Spleen (tissue), 11 donors: ENCODE data around the gene THAP7. TPM values are rescaled to one million over a fixed set of nuclear protein-coding genes. Genes with fewer than 3 reads are reported as not detected.

Experiments
- DNase-seq: peaks from one replicate; pipeline ENCODE4 v3.0.0-alpha.2; 2020
- H3K27ac ChIP-seq, 8 donors: fragments of 200-600 bp; sonication (generic) in 7 of 8; 1 replicate in 4 of 8; 2 replicates in 4 of 8; pipeline versions ENCODE4 v1.5.0 to v1.8.0; 2016 to 2021; ENCODE audit warnings: inconsistent platforms in 4 of 8, mild to moderate bottlenecking in 4 of 8, moderate library complexity in 1 of 8
- H3K27me3 ChIP-seq, 7 donors: fragments of 200-600 bp; sonication (generic) in 6 of 7; replicated peaks in 1 of 7; 1 replicate in 4 of 7; 2 replicates in 3 of 7; pipeline versions ENCODE4 v1.5.0 to v1.8.0; 2016 to 2021; ENCODE audit warnings: inconsistent platforms in 3 of 7, mild to moderate bottlenecking in 1 of 7
- H3K36me3 ChIP-seq, 6 donors: fragments of 200-600 bp; sonication (generic) in 5 of 6; 1 replicate in 4 of 6; 2 replicates in 2 of 6; pipeline versions ENCODE4 v1.5.0 to v1.8.0; 2016 to 2021; ENCODE audit warnings: inconsistent platforms in 2 of 6
- H3K4me1 ChIP-seq, 6 donors: fragments of 200-600 bp; sonication (generic) in 5 of 6; 1 replicate in 3 of 6; 2 replicates in 3 of 6; pipeline versions ENCODE4 v1.5.0 to v1.8.0; 2016 to 2021; ENCODE audit warnings: inconsistent platforms in 3 of 6
- H3K4me3 ChIP-seq, 8 donors: fragments of 200-600 bp; sonication (generic) in 7 of 8; 1 replicate in 4 of 8; 2 replicates in 4 of 8; pipeline versions ENCODE4 v1.5.0 to v1.8.0; 2016 to 2021; ENCODE audit warnings: inconsistent platforms in 4 of 8, mild to moderate bottlenecking in 4 of 8, moderate library complexity in 2 of 8
- H3K9me3 ChIP-seq, 8 donors: fragments of 200-600 bp; sonication (generic) in 7 of 8; 1 replicate in 4 of 8; 2 replicates in 4 of 8; pipeline versions ENCODE4 v1.5.0 to v1.8.0; 2016 to 2021; ENCODE audit warnings: inconsistent platforms in 4 of 8
- POLR2A ChIP-seq, 3 donors: fragments of 450-650 bp; IDR thresholded peaks; one replicate each; pipeline ENCODE4 v1.5.1; 2017; ENCODE audit warnings: antibody characterized with exemption in 3 of 3, mild to moderate bottlenecking in 1 of 3
- POLR2AphosphoS5 ChIP-seq, 3 donors: sonication (generic); formaldehyde crosslinking; IDR thresholded peaks; one replicate each; pipeline ENCODE4 v1.5.1; 2017; ENCODE audit warnings: antibody characterized with exemption in 3 of 3
- WGBS, 5 donors: extraction: QIAGEN DNeasy Blood & Tissue Kit in 3 of 5; methylation state at CpG; one replicate each; pipeline versions ENCODE4 v1.1.5 to v1.1.7; 2013 to 2018; 5-methylcytosine and 5-hydroxymethylcytosine counted together
- intact Hi-C: fragments of 100-400 bp; cut with DNase I; formaldehyde crosslinking; loops from one replicate; pipeline ENCODE4 v1.15.0; 2023; ENCODE audit warnings: low total_unique reads
- polyA plus RNA-seq, 3 donors: library from polyadenylated mRNA; stranded (reverse); fragments of 200-250 nt; gene quantifications; one replicate each; pipeline ENCODE4 v1.2.1, GENCODE V29; 2013
- total RNA-seq, 7 donors: library from RNA; depleted of rRNA in 3 of 7; stranded (reverse); fragments of >200 nt in 3 of 7; fragmentation: NEBNext Ultra II Directional in 4 of 7; extraction: Animal tissue kit (Norgen Biotek cat#: 25700) in 4 of 7; gene quantifications; one replicate each; pipeline versions ENCODE4 v1.1.0 to v1.2.1, GENCODE V29; 2016 to 2021
- TF ChIP-seq, protein P1 (sequence below), 11 experiments: fragments of 200-600 bp in 7 of 11; fragments of 450-650 bp in 4 of 11; sonication (generic) in 4 of 11; IDR thresholded peaks in 8 of 11; conservative IDR thresholded peaks in 3 of 11; 1 replicate in 7 of 11; 2 replicates in 4 of 11; pipeline versions ENCODE4 v1.4.0 to v1.8.0; 2016 to 2021; ENCODE audit warnings: antibody characterized with exemption in 11 of 11, inconsistent platforms in 4 of 11, mild to moderate bottlenecking in 1 of 11
- donor health status: healthy with polysubstance abuse.
- donor health status: DM: no; HTN: no; CAD: no; lungs with moderate emphysema.
- donor health status: DM: no; HTN: no; CAD: no.
- donor health status: Bipolar disorder and iron deficiency.
- donor health status: healthy.
- donor health status: DM: no; HTN: no; CAD: no.
- donor health status: DM: yes; HTN: yes; CAD: no.

The THAP7 gene
- total and polyA plus RNA-seq, 10 donors = 16.7 to 53.3 (median 29.6) TPM

DNA sequence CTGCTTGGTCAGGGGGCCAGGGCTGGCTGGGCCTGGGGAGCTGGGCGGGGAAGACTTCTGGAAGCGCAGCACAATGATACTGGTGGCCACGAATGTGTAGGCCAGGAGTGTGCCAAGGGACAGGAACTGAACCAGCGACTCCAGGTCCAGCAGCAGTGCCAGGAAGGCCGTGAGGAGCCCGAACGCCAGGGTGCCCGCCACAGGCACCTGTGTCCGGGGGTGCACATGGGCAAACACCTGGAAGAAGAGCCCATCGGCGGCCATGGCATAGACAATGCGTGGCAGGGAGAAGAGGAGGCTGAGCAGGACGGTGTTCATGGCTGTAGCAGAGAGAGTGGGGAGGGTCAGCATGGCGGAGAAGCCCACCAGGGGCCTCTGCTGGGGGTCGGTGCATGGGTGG lies 28.1 kb upstream of the THAP7 start:
- WGBS, 5 donors = 84 to 92% (median 86%) methylated on average over 15 of the region's 15 CpGs
- intact Hi-C loops = no loop called here
- peaks cover 4 to 31% (median 10%) of the 10 kb centered on the region in 6 donors for H3K4me1 ChIP-seq
- no peaks in the 10 kb centered on the region for H3K9me3 ChIP-seq
- H3K4me3 ChIP-seq = no peak overlapping the region
- no peaks in the 10 kb centered on the region for H3K36me3 ChIP-seq
- peaks cover 0 to 49% (median 15%) of the 10 kb centered on the region in 7 donors for H3K27me3 ChIP-seq
- no peak overlapping the region for H3K27ac ChIP-seq
- DNase-seq = no peak
- TF ChIP-seq, protein P1, sequence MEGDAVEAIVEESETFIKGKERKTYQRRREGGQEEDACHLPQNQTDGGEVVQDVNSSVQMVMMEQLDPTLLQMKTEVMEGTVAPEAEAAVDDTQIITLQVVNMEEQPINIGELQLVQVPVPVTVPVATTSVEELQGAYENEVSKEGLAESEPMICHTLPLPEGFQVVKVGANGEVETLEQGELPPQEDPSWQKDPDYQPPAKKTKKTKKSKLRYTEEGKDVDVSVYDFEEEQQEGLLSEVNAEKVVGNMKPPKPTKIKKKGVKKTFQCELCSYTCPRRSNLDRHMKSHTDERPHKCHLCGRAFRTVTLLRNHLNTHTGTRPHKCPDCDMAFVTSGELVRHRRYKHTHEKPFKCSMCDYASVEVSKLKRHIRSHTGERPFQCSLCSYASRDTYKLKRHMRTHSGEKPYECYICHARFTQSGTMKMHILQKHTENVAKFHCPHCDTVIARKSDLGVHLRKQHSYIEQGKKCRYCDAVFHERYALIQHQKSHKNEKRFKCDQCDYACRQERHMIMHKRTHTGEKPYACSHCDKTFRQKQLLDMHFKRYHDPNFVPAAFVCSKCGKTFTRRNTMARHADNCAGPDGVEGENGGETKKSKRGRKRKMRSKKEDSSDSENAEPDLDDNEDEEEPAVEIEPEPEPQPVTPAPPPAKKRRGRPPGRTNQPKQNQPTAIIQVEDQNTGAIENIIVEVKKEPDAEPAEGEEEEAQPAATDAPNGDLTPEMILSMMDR (IDR thresholded peaks at IDR 0.05 in 8 of 11, conservative IDR thresholded peaks at IDR 0.05 in 3 of 11) = no peak
- TF ChIP-seq POLR2AphosphoS5 (IDR thresholded peaks at IDR 0.05) = no peak
- no peak for TF ChIP-seq POLR2A (IDR thresholded peaks at IDR 0.05)

DNA sequence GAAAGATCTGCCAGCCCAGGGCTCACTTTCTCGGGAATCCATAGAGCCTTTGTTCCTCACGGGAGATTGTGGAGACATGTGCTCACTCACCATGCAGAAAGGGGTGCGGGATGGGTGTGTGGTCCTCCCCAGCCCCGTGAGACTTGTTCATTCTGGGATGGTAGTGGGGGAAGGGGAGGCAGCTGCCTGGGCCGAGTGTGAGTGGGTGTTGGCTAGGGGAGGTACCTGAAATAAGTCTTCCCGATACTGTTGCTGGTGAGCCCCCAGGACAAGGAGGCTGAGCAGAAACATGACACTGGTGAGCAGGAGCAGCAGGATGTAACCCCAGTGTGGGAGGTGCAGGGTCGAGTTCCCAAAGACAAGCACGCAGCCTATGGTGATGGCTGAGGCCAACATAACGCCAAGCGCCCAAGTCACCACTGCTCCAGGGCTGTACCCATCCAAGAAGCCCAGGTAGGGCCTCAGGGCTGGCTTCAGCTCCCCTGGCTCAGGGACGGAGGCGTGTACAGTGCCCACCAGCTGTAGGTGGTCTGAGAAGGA lies 27.6 kb upstream of the THAP7 start:
- H3K4me3 ChIP-seq = no peak overlapping the region
- TF ChIP-seq, protein P1 (IDR thresholded peaks at IDR 0.05 in 8 of 11, conservative IDR thresholded peaks at IDR 0.05 in 3 of 11) = no peak
- TF ChIP-seq POLR2A (IDR thresholded peaks at IDR 0.05) = no peak
- no peak for TF ChIP-seq POLR2AphosphoS5 (IDR thresholded peaks at IDR 0.05)

DNA sequence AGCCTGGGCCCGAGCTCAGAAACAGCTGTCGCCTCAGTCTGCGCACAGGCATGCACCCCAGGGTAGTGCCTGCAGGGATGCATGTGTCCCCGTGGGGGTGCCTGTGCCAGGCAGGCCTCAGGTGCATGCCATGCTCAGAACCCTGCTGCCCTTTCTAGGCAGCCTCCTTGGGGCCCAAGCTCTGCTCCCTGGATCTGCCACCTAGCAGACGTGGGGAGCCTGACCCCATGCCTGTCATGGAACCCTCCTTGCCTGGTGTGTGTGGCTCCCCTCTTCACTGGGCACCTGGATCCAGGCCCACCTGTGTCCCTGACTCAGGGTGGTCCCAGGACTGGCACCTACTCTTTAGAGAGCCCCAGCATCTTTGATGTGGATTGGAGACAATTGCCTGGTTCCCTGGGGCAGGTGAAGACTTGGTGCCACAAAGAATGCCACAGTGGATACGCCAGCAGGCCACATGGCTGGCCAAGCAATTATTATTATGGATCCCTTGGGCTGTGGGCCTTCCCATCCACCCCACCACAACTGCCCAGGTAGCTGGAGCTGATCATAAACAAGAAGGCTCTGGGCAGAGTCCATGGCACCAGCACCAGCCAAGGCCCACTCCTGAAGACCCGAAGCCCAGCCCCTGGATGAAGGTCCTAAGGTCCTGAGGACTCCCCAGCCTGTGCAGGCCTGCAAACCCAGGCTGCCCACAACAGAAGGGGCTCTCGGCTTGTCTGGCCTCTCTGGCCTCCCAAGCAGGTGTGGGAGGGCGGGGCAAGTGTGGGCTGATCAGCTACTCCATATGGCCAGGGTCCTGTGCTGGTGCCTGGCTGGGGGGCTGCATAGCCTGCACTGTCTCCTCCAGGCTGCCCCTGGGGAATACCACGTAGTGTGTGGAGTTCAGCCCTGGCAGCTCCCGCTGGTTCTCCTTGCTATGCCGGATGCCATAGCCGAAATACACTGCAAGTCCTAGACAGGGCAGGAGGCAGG lies 26.6 kb upstream of the THAP7 start:
- H3K36me3 ChIP-seq = no peaks in the 10 kb centered on the region
- 86 to 96% (median 90%) methylated on average over 10 to 13 of the region's 13 CpGs for WGBS, 5 donors
- intact Hi-C loops = no loop called here
- H3K27ac ChIP-seq = no peak overlapping the region
- H3K4me3 ChIP-seq = no peak overlapping the region
- TF ChIP-seq POLR2A (IDR thresholded peaks at IDR 0.05) (no peak), POLR2AphosphoS5 (IDR thresholded peaks at IDR 0.05) (no peak)
- TF ChIP-seq, protein P1 (IDR thresholded peaks at IDR 0.05 in 8 of 11, conservative IDR thresholded peaks at IDR 0.05 in 3 of 11) = no peak
- H3K9me3 ChIP-seq = no peaks in the 10 kb centered on the region
- H3K27me3 ChIP-seq = peaks cover 0 to 49% (median 15%) of the 10 kb centered on the region in 7 donors
- H3K4me1 ChIP-seq = peaks cover 4 to 32% (median 10%) of the 10 kb centered on the region in 6 donors
- DNase-seq = no peak

More for the DNA sequence above, 27.6 kb upstream of the THAP7 start:
- WGBS, 5 donors = 54 to 78% (median 74%) methylated on average over 8 to 12 of the region's 12 CpGs
- no peak for DNase-seq
- H3K27ac ChIP-seq = no peak overlapping the region
- peaks cover 0 to 49% (median 15%) of the 10 kb centered on the region in 7 donors for H3K27me3 ChIP-seq
- no peaks in the 10 kb centered on the region for H3K9me3 ChIP-seq
- peaks cover 4 to 32% (median 10%) of the 10 kb centered on the region in 6 donors for H3K4me1 ChIP-seq
- intact Hi-C loops = no loop called here
- H3K36me3 ChIP-seq = no peaks in the 10 kb centered on the region
